Sigmoid colon (tissue), 3 donors: ENCODE data around the gene CRYBB1.

Source experiments
- POLR2A ChIP-seq, 2 donors: fragments of 450-650 bp; IDR thresholded peaks; one replicate each; pipeline ENCODE4 v1.6.1; 2016; ENCODE audit warnings: antibody characterized with exemption in 2 of 2, mild to moderate bottlenecking in 2 of 2, moderate library complexity in 2 of 2
- TF ChIP-seq, protein P1 (sequence below), 4 experiments: fragments of 450-650 bp in 3 of 4; fragments of 200-600 bp in 1 of 4; IDR thresholded peaks; one replicate each; pipeline ENCODE4 v1.5.1; 2016 to 2019; ENCODE audit warnings: antibody characterized with exemption in 4 of 4, mild to moderate bottlenecking in 3 of 4, moderate library complexity in 2 of 4

DNA sequence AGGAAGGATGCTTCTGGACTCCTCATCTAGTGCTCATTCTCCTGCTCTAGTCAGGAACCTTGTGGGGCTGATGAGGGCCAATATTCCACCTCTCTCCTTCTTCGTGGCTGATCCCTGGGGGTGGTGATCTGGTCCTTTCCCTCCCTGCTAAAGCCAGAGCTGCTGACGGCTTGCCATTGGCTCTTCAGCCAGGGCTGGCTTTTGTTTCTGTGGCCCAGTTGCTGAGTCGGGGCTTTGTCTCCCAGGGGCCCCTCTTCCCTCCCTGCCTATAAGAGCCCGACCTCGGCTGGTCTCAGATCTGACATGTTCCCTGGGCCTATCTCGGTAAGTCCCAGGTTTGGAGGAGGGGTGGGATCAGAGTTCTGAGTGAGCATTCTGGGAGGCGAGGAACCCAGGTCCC is 3.8 kb upstream of the CRYBB1 start, which contains the start of gene CRYBA4:
- TF ChIP-seq, protein P1, sequence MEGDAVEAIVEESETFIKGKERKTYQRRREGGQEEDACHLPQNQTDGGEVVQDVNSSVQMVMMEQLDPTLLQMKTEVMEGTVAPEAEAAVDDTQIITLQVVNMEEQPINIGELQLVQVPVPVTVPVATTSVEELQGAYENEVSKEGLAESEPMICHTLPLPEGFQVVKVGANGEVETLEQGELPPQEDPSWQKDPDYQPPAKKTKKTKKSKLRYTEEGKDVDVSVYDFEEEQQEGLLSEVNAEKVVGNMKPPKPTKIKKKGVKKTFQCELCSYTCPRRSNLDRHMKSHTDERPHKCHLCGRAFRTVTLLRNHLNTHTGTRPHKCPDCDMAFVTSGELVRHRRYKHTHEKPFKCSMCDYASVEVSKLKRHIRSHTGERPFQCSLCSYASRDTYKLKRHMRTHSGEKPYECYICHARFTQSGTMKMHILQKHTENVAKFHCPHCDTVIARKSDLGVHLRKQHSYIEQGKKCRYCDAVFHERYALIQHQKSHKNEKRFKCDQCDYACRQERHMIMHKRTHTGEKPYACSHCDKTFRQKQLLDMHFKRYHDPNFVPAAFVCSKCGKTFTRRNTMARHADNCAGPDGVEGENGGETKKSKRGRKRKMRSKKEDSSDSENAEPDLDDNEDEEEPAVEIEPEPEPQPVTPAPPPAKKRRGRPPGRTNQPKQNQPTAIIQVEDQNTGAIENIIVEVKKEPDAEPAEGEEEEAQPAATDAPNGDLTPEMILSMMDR (IDR thresholded peaks at IDR 0.05) = no peak
- TF ChIP-seq POLR2A (IDR thresholded peaks at IDR 0.05) = no peak
